ENCODE data around the gene SH2D3C. TPM values are rescaled to one million over a fixed set of nuclear protein-coding genes. Genes with fewer than 3 reads are reported as not detected.

Gene SH2D3C
- total and polyA plus RNA-seq, 8 donors = 1.4 to 7.1 (median 2.5) TPM

GRCh38 chr9:127755061-127756060 is 23.1 kb downstream of the SH2D3C start:
- H3K27ac ChIP-seq = no peak overlapping the region
- FAIRE-seq (no peak), DNase-seq (peak in 1 of 6 donors; percentile 64), ATAC-seq (peak in 3 of 4 donors; percentile 45 to 62 (median 53))
- H3K27me3 ChIP-seq = peaks cover 0 to 9% (median 3%) of the 10 kb centered on the region in 4 donors
- H3K4me1 ChIP-seq = no peaks in the 10 kb centered on the region
- no peak for TF ChIP-seq CTCF (IDR thresholded peaks at IDR 0.05)
- no peaks in the 10 kb centered on the region for H3K9me3 ChIP-seq
- 24 to 25% methylated on average over 23 to 60 of the region's 61 CpGs for WGBS, 2 donors
- H3K36me3 ChIP-seq = no peaks in the 10 kb centered on the region
- peak overlapping the region in 2 of 4 donors; percentile 0 to 33 for H3K4me3 ChIP-seq
- intact Hi-C loops (cut with DNase I) = no loop called here

DNA sequence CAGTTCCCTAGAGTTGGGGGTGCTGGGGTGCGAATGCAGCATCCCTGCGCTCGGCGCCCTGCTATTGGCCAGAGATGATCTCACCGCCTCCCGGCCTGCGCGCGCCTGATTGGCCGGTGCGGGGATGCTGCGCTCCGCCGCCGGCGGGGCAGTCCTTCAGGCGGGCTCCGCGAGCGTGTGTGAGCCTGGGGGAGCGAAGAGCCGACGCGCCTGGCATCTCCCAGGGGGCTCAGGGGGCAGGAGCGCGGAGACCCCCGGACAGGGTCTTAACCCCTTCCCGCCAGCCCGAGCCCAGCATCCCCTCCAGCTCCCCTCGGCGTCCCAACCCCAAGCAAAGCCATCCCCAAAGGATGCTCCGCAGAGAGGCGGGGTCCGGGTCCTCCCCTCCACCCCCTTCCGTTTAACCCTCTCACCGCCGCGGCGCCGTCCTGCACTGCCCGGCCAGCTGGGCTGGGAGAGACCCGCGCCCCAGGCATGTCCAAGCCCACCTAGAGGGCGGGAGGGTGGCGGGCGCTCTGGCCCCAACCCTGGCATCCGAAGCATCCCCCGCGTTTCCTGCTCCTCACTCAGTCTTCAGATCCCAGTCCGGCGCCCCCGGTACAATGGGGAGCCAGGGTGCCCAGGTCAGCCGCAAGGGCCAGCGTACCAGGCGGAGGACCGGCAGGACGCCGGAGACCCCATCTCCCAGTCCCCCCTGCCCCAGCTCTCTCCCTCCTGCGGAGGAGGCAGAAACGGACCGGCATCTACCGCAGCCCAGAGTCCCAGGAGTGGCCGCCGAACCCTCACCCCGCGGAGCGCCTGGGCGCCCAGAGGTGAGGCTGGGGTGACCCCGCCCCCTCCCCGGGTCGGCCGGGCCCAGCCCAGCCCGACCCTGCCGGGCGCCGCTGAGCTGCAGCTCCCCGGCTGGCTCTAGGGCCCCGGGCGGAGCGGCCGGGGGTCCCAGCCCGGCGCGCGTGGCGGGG is 24.1 kb downstream of the SH2D3C start:
- H3K27ac ChIP-seq = no peak overlapping the region
- FAIRE-seq = no peak
- H3K36me3 ChIP-seq = no peaks in the 10 kb centered on the region
- H3K4me3 ChIP-seq = peak overlapping the region in 2 of 4 donors; percentile 0 to 33
- no peaks in the 10 kb centered on the region for H3K4me1 ChIP-seq
- H3K27me3 ChIP-seq = peaks cover 0 to 9% (median 3%) of the 10 kb centered on the region in 4 donors
- no peak for DNase-seq
- no peak for TF ChIP-seq CTCF (IDR thresholded peaks at IDR 0.05)
- WGBS, 2 donors = 11 to 17% methylated on average over 49 to 86 of the region's 86 CpGs
- no peaks in the 10 kb centered on the region for H3K9me3 ChIP-seq
- intact Hi-C loops (cut with DNase I) = no loop called here
- peak in 3 of 4 donors; percentile 39 to 80 (median 77) for ATAC-seq

DNA sequence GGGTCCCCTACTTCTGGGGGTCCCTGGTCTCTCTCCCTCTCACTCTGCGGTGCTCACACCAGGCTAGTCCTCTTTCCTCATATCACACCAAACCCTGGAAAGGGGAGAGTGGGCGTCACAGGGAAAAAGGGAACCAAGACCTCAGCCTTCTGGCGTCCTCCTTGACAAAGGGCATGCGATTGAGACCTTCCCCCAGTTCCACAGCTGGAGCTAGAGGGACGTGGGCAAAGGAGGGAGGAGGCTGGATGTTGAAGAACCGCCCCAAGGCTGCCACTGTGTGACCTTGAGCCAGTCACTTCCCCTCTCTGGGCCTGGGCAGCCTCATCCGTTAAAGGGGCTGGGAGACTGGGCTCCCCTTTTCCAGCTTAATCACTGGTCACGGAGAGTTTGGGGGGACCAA is 24.8 kb downstream of the SH2D3C start:
- no peak overlapping the region for H3K4me3 ChIP-seq
- TF ChIP-seq CTCF (IDR thresholded peaks at IDR 0.05) = no peak
- no peaks in the 10 kb centered on the region for H3K36me3 ChIP-seq
- WGBS, 2 donors = 58 to 61% methylated on average over 7 to 8 of the region's 8 CpGs
- ATAC-seq = no peak
- peaks cover 0 to 9% (median 3%) of the 10 kb centered on the region in 4 donors for H3K27me3 ChIP-seq
- DNase-seq = no peak
- H3K4me1 ChIP-seq = no peaks in the 10 kb centered on the region
- no peak for FAIRE-seq
- no peaks in the 10 kb centered on the region for H3K9me3 ChIP-seq
- intact Hi-C loops (cut with DNase I) = no loop called here
- H3K27ac ChIP-seq = no peak overlapping the region

DNA sequence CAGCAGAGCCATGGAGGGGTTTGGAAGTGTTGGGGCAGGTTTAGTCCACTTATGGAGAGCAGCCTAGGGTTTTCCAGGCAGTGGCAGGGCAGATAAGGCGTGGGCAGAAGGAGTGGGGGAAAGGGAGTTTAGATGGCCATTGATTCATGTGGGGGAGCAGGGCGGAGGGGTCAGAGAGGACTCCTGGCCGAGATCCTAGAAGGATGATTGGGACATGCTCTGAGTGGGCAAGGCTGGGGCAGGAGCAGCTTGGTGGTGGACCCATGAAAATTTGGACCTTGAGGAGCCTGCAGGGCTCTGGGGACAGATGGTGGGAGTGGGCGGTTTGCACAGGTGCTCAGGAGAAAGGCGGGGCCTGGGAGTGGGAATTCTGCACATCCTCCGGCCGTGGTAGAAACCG is 25.3 kb downstream of the SH2D3C start:
- no peaks in the 10 kb centered on the region for H3K9me3 ChIP-seq
- H3K36me3 ChIP-seq = no peaks in the 10 kb centered on the region
- no peak for TF ChIP-seq CTCF (IDR thresholded peaks at IDR 0.05)
- no peak overlapping the region for H3K27ac ChIP-seq
- H3K27me3 ChIP-seq = peaks cover 0 to 9% (median 3%) of the 10 kb centered on the region in 4 donors
- no peak overlapping the region for H3K4me3 ChIP-seq
- DNase-seq (no peak), FAIRE-seq (no peak), ATAC-seq (no peak)
- H3K4me1 ChIP-seq = no peaks in the 10 kb centered on the region
- WGBS, 2 donors = 73 to 81% methylated on average over 8 of the region's 8 CpGs
- intact Hi-C loops (cut with DNase I) = no loop called here

Data from pancreas (tissue), 10 donors.